Right atrium auricular region (tissue), 2 donors: ENCODE measurements around the gene ARL8A. TPM values are rescaled to one million over a fixed set of nuclear protein-coding genes. Genes with fewer than 3 reads are reported as not detected.

ENCODE experiments used
- DNase-seq: peaks from one replicate; pipeline ENCODE4 v3.0.0-alpha.2; 2019; ENCODE audit warnings: low spot score
- H3K27ac ChIP-seq, 2 donors: fragments of 200-600 bp; sonication (generic); 1 replicate in 1 of 2; 2 replicates in 1 of 2; pipeline ENCODE4 v1.5.1; 2016 to 2019
- H3K27me3 ChIP-seq, 2 donors: fragments of 200-600 bp; sonication (generic); one replicate each; pipeline versions ENCODE4 v1.5.1 to v1.6.0; 2017 to 2019
- H3K36me3 ChIP-seq: fragments of 200-600 bp; sonication (generic); one replicate; pipeline ENCODE4 v1.5.1; 2016
- H3K4me1 ChIP-seq, 2 donors: fragments of 200-600 bp; sonication (generic); one replicate each; pipeline versions ENCODE4 v1.5.1 to v1.6.0; 2017 to 2019
- H3K4me3 ChIP-seq, 2 donors: fragments of 200-600 bp; sonication (generic); 1 replicate in 1 of 2; 2 replicates in 1 of 2; pipeline ENCODE4 v1.5.1; 2017 to 2019; ENCODE audit warnings: mild to moderate bottlenecking in 1 of 2, moderate library complexity in 1 of 2
- H3K9me3 ChIP-seq, 2 donors: fragments of 200-600 bp; sonication (generic); one replicate each; pipeline ENCODE4 v1.5.1; 2019
- total RNA-seq, 2 donors: library from RNA; depleted of rRNA; stranded (reverse); fragments of >200 nt; gene quantifications; one replicate each; pipeline ENCODE4 v1.1.0, GENCODE V29; 2016
- TF ChIP-seq, protein P1 (sequence below), 2 donors: fragments of 200-600 bp; sonication (generic); IDR thresholded peaks; one replicate each; pipeline ENCODE4 v1.5.1; 2019; ENCODE audit warnings: antibody characterized with exemption in 2 of 2

The ARL8A gene
- total RNA-seq, 2 donors from 2014 or later: 30.8 to 41.6 TPM

- no peaks in the 10 kb centered on the region for H3K36me3 ChIP-seq
- H3K4me1 ChIP-seq: peaks cover 0 to 12% of the 10 kb centered on the region in 2 donors
- H3K27ac ChIP-seq: no peak overlapping the region
- no peak for DNase-seq
- no peaks in the 10 kb centered on the region for H3K27me3 ChIP-seq
- no peak overlapping the region for H3K4me3 ChIP-seq
- TF ChIP-seq, protein P1, sequence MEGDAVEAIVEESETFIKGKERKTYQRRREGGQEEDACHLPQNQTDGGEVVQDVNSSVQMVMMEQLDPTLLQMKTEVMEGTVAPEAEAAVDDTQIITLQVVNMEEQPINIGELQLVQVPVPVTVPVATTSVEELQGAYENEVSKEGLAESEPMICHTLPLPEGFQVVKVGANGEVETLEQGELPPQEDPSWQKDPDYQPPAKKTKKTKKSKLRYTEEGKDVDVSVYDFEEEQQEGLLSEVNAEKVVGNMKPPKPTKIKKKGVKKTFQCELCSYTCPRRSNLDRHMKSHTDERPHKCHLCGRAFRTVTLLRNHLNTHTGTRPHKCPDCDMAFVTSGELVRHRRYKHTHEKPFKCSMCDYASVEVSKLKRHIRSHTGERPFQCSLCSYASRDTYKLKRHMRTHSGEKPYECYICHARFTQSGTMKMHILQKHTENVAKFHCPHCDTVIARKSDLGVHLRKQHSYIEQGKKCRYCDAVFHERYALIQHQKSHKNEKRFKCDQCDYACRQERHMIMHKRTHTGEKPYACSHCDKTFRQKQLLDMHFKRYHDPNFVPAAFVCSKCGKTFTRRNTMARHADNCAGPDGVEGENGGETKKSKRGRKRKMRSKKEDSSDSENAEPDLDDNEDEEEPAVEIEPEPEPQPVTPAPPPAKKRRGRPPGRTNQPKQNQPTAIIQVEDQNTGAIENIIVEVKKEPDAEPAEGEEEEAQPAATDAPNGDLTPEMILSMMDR (IDR thresholded peaks at IDR 0.05): no peak
- H3K9me3 ChIP-seq: no peaks in the 10 kb centered on the region
These were observed 12.1 kb upstream of the ARL8A start for GRCh38 chr1:202156590-202156989.

GRCh38 chr1:202155478-202156021 lies 11.0 kb upstream of the ARL8A start:
- no peak for DNase-seq
- Histone ChIP-seq H3K4me3 (no peak overlapping the region), H3K36me3 (no peaks in the 10 kb centered on the region), H3K9me3 (no peaks in the 10 kb centered on the region), H3K27ac (no peak overlapping the region), H3K27me3 (no peaks in the 10 kb centered on the region), H3K4me1 (peaks cover 0 to 12% of the 10 kb centered on the region in 2 donors)
- TF ChIP-seq, protein P1 (IDR thresholded peaks at IDR 0.05): no peak

DNA sequence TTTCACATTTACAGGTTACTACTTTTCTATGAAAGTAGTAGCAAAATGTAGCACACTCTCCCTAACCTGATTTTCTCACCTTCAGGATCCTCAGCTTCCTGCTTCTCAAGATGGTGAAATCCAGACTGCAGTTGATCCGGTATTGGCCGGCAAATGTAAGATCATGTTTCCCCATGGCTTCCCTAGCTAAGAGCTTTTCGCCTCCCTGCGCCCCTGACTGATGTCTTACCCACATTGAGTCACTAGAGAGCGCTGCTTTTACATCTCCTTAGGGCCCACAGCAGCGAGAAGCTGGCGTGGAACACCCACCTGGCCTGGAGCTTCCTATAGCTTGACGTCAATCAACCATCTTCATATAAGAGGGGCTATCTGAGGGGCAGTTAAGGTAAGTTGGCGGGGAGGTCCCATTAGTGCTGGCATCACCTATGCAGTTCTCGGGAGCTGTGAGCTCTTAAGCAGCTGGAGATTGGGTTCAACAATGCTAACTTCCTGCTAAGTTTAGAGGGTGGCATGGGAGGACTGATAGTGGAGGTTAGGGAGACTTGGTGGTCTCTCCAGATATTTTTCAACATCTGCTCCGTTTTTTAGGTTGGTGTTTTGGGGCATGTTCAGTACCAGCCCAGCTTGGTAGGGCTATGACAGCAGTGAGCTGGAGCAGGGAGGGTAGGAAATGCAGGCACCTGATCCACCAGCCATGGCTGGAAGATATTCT lies 10.4 kb upstream of the ARL8A start:
- H3K36me3 ChIP-seq: no peaks in the 10 kb centered on the region
- no peaks in the 10 kb centered on the region for H3K27me3 ChIP-seq
- TF ChIP-seq, protein P1 (IDR thresholded peaks at IDR 0.05): peak in 1 of 2 donors; percentile 48
- no peak for DNase-seq
- no peak overlapping the region for H3K27ac ChIP-seq
- H3K9me3 ChIP-seq: no peaks in the 10 kb centered on the region
- no peak overlapping the region for H3K4me3 ChIP-seq
- H3K4me1 ChIP-seq: peaks cover 0 to 12% of the 10 kb centered on the region in 2 donors

DNA sequence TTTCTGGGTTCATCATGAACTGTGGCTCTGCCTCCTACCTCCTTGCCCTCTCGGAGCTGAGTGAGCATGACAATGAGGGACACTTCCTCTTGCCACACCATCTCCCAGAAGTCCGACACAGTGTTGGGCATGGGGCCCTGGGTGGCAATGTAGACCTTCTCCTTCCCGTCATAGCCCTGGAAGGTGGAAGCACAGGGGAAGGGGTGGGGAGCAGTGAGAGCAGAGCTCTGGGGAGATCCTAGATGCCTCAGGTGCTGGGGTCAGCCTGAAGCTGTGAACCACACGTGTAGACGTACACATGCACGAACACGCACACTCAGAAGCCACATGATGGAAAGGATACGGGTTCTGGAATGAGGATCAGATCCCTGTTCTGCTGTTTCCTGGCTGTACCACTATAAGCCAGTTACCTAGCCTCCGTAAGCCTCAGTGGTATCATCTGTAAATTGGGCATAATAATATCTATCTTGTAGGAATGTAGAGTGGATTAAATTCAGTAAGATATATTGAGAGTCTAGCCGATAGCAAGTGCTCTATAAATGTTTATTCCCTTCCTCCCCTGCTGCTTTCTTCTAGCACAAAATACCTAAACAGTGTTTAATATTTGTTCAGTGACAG lies 9.7 kb upstream of the ARL8A start:
- H3K4me3 ChIP-seq: no peak overlapping the region
- peaks cover 0 to 12% of the 10 kb centered on the region in 2 donors for H3K4me1 ChIP-seq

GRCh38 chr1:202153284-202153683 lies 8.7 kb upstream of the ARL8A start:
- Histone ChIP-seq H3K36me3 (no peaks in the 10 kb centered on the region), H3K9me3 (no peaks in the 10 kb centered on the region), H3K27ac (no peak overlapping the region), H3K27me3 (no peaks in the 10 kb centered on the region), H3K4me1 (peaks cover 0 to 12% of the 10 kb centered on the region in 2 donors), H3K4me3 (no peak overlapping the region)
- DNase-seq: no peak
- TF ChIP-seq, protein P1 (IDR thresholded peaks at IDR 0.05): no peak

More for the DNA sequence above, 9.7 kb upstream of the ARL8A start:
- DNase-seq: no peak
- H3K9me3 ChIP-seq: no peaks in the 10 kb centered on the region
- no peaks in the 10 kb centered on the region for H3K27me3 ChIP-seq
- TF ChIP-seq, protein P1 (IDR thresholded peaks at IDR 0.05): no peak
- H3K27ac ChIP-seq: no peak overlapping the region
- no peaks in the 10 kb centered on the region for H3K36me3 ChIP-seq
